Spleen (tissue), 7 donors: ENCODE data around the gene ZNF764.

Source experiments
- CTCF ChIP-seq, 11 experiments: fragments of 200-600 bp in 7 of 11; fragments of 450-650 bp in 4 of 11; sonication (generic) in 4 of 11; IDR thresholded peaks in 8 of 11; conservative IDR thresholded peaks in 3 of 11; 1 replicate in 7 of 11; 2 replicates in 4 of 11; pipeline versions ENCODE4 v1.4.0 to v1.8.0; 2016 to 2021; ENCODE audit warnings: antibody characterized with exemption in 11 of 11, inconsistent platforms in 4 of 11, mild to moderate bottlenecking in 1 of 11
- POLR2A ChIP-seq, 3 donors: fragments of 450-650 bp; IDR thresholded peaks; one replicate each; pipeline ENCODE4 v1.5.1; 2017; ENCODE audit warnings: antibody characterized with exemption in 3 of 3, mild to moderate bottlenecking in 1 of 3
- POLR2AphosphoS5 ChIP-seq, 3 donors: sonication (generic); formaldehyde crosslinking; IDR thresholded peaks; one replicate each; pipeline ENCODE4 v1.5.1; 2017; ENCODE audit warnings: antibody characterized with exemption in 3 of 3
- donor health status: DM: no; HTN: no; CAD: no; lungs with moderate emphysema.
- donor health status: DM: no; HTN: no; CAD: no.
- donor health status: DM: no; HTN: no; CAD: no.

GRCh38 chr16:30553393-30553899 lies 4.7 kb downstream of the ZNF764 start:
- TF ChIP-seq CTCF (IDR thresholded peaks at IDR 0.05 in 8 of 11, conservative IDR thresholded peaks at IDR 0.05 in 3 of 11) (no peak), POLR2A (IDR thresholded peaks at IDR 0.05) (no peak), POLR2AphosphoS5 (IDR thresholded peaks at IDR 0.05) (no peak)
